ENCODE measurements around the gene OR2G2.

The OR2G2 gene

GRCh38 chr1:247627951-247628350, 39.8 kb downstream of the OR2G2 start:
- TF ChIP-seq Cebpa-rat (IDR thresholded peaks at IDR 0.05): no peak
- H3K4me3 ChIP-seq: no peak overlapping the region
- no peak overlapping the region for H3K9ac ChIP-seq

DNA sequence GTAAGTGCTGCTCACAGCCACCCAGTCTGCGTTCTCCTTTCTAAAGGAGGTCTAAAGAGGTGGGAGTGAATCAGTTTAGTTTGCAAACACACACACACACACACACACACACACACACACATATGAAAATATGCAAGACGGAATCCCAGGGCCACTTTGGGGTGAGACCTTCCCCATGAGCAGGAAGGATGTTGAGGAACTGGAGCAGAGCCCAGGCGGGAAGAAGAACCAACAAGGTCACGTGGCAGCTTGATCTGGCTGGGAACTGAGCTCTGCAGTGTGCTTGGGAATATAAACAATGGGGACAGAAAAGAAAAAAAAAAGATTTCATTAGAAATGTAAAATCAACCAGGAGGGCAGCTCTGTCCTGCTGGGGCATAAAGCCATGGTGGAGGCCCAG, 49.9 kb downstream of the OR2G2 start:
- Histone ChIP-seq H3K4me1 (peaks cover 0 to 3% (median 0%) of the 10 kb centered on the region in 10 experiments; a peak in 1 of 20 replicates), H3K27ac (no peak overlapping the region), H3K4me2 (no peak overlapping the region), H3K4me3 (no peak overlapping the region), H3K9ac (no peak overlapping the region), H3K36me3 (no peaks in the 10 kb centered on the region), H3K9me3 (replicated peaks in 1 of 11) (peaks cover 8 to 21% (median 13%) of the 10 kb centered on the region in 11 experiments), H4K20me1 (no peaks in the 10 kb centered on the region), H3K27me3 (no peaks in the 10 kb centered on the region)
- TF ChIP-seq Cebpa-rat (IDR thresholded peaks at IDR 0.05): no peak

More at GRCh38 chr1:247627951-247628350, 39.8 kb downstream of the OR2G2 start:
- Histone ChIP-seq H3K27me3 (no peaks in the 10 kb centered on the region), H3K36me3 (no peaks in the 10 kb centered on the region), H3K4me1 (no peaks in the 10 kb centered on the region), H3K27ac (no peak overlapping the region), H4K20me1 (no peaks in the 10 kb centered on the region), H3K4me2 (no peak overlapping the region), H3K9me3 (replicated peaks in 1 of 11) (peaks cover 0 to 10% (median 0%) of the 10 kb centered on the region in 11 experiments; a peak in 4 of 22 replicates)

DNA sequence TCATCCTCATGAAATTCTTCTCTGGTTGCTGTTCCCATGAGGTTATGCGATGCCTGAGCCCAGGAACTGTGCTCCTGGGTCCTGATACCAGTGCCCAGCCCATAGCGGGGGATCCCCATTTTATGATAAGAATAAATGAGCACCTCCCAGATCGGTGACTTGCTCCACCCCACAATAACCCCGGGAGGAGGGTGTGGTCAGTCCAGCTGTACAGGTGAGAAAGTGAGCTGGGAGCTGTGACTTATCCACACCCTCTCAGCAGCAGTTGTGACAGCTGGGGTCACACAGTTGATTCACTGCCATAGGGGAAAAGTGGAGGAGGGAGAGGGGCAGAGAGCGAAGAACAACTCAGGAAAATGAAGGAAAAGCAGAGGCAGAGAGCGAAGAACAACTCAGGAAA, 50.6 kb downstream of the OR2G2 start:
- H4K20me1 ChIP-seq: no peaks in the 10 kb centered on the region
- peaks cover 0 to 3% (median 0%) of the 10 kb centered on the region in 10 experiments; a peak in 1 of 20 replicates for H3K4me1 ChIP-seq
- H3K4me2 ChIP-seq: no peak overlapping the region
- H3K27me3 ChIP-seq: no peaks in the 10 kb centered on the region
- TF ChIP-seq Cebpa-rat (IDR thresholded peaks at IDR 0.05): no peak
- no peaks in the 10 kb centered on the region for H3K36me3 ChIP-seq
- no peak overlapping the region for H3K9ac ChIP-seq
- H3K27ac ChIP-seq: no peak overlapping the region
- H3K9me3 ChIP-seq (replicated peaks in 1 of 11): peaks cover 8 to 21% (median 13%) of the 10 kb centered on the region in 11 experiments
- H3K4me3 ChIP-seq: no peak overlapping the region

All from BLaER1 treated with 17β-estradiol and CSF1 and Interleukin-3, amounts not matched to agents 10 nM and 100 nM (cell line).